Activated CD4-positive, alpha-beta T cell treated with anti-CD3 and anti-CD28 coated beads for 36 hours (primary cell): ENCODE data around the gene PRR33. TPM values are rescaled to one million over a fixed set of nuclear protein-coding genes. Genes with fewer than 3 reads are reported as not detected.
"Not testable (repeated sequence)": the region's sequence is repeated elsewhere in the genome, so short reads cannot be mapped to it uniquely, and the experiment has no call there.

Experiments
- ATAC-seq: fragments of 200-7000 bp; cut with Tn5 transposase; one replicate; pipeline ENCODE4 v1.10.0; 2021; ENCODE audit warnings: mild to moderate bottlenecking, moderate library complexity
- CTCF ChIA-PET: fragments of 350-600 bp; sonication (Branson Sonifier 250); formaldehyde crosslinking; loops from one replicate; lab custom pipeline; 2021; ENCODE audit warnings: antibody characterized with exemption; lab: Charles Lee
- POLR2A ChIA-PET: fragments of 350-600 bp; sonication (Branson Sonifier 250); formaldehyde crosslinking; loops from one replicate; lab custom pipeline; 2021; ENCODE audit warnings: antibody characterized with exemption, inconsistent platforms; lab: Charles Lee
- DNase-seq: peaks from one replicate; pipeline ENCODE4 v3.0.0-alpha.2; 2020
- H3K27ac Mint-ChIP-seq: one replicate; pipeline ENCODE4 v1.8.0; 2021; ENCODE audit warnings: mixed read lengths
- H3K27me3 Mint-ChIP-seq: one replicate; pipeline ENCODE4 v1.8.0; 2021; ENCODE audit warnings: mixed read lengths
- H3K36me3 Mint-ChIP-seq: one replicate; pipeline ENCODE4 v1.8.0; 2021; ENCODE audit warnings: low read depth, mixed read lengths
- H3K4me1 Mint-ChIP-seq: one replicate; pipeline ENCODE4 v1.8.0; 2021; ENCODE audit warnings: mixed read lengths
- H3K4me3 Mint-ChIP-seq: one replicate; pipeline ENCODE4 v1.8.0; 2021; ENCODE audit warnings: mild to moderate bottlenecking, moderate library complexity, mixed read lengths
- H3K9me3 Mint-ChIP-seq: one replicate; pipeline ENCODE4 v1.8.0; 2021; ENCODE audit warnings: low read depth, mixed read lengths
- intact Hi-C, 2 experiments: fragments of 100-400 bp; cut with DNase I in 1 of 2; cut with micrococcal nuclease in 1 of 2; formaldehyde crosslinking; loops; one replicate each; pipeline versions ENCODE4 v1.14.2 to v1.15.1; 2022 to 2024; cut with DNase I, micrococcal nuclease
- total RNA-seq, 2 experiments: library from RNA; stranded (reverse); gene quantifications; one replicate each; pipeline ENCODE4 v1.2.3, GENCODE V29; 2021

Gene PRR33
- total RNA-seq, 2 experiments from 2014 or later: 0.07 to 0.09 TPM

- Mint-ChIP-seq H3K27me3 (no peaks in the 10 kb centered on the region), H3K9me3 (no peaks in the 10 kb centered on the region), H3K27ac (no peak overlapping the region), H3K4me1 (peaks cover 19% of the 10 kb centered on the region), H3K4me3 (no peak overlapping the region), H3K36me3 (no peaks in the 10 kb centered on the region)
- POLR2A ChIA-PET: no interaction called here
- intact Hi-C loops: no loop called here
- ATAC-seq (no peak), DNase-seq (peak; percentile 8)
- CTCF ChIA-PET: interaction anchor here (1.4 to 1.8 kb wide), 2 partner anchors 11 to 273 kb away, joined by 4 to 5 read pairs; no protein-coding TSS in a partner anchor
Observed at GRCh38 chr11:1877211-1878136, 14.2 kb downstream of the PRR33 start.

GRCh38 chr11:1876361-1877063 is 15.2 kb downstream of the PRR33 start:
- ATAC-seq (no peak), DNase-seq (peak; percentile 49)
- Mint-ChIP-seq H3K27ac (no peak overlapping the region), H3K36me3 (no peaks in the 10 kb centered on the region), H3K27me3 (no peaks in the 10 kb centered on the region), H3K4me3 (no peak overlapping the region), H3K4me1 (peaks cover 26% of the 10 kb centered on the region), H3K9me3 (no peaks in the 10 kb centered on the region)
- intact Hi-C loops: no loop called here
- CTCF ChIA-PET: interaction anchor here (0.7 to 1.8 kb wide), 5 partner anchors 11 to 274 kb away, joined by 3 to 5 read pairs (median 3); no protein-coding TSS in a partner anchor
- POLR2A ChIA-PET: interaction anchor here (0.6 kb wide), 1 partner anchor 20 kb away, joined by 3 read pairs; no protein-coding TSS in a partner anchor

- ATAC-seq, H3K27me3 Mint-ChIP-seq, H3K27ac Mint-ChIP-seq, intact Hi-C loops, H3K36me3 Mint-ChIP-seq, H3K9me3 Mint-ChIP-seq, H3K4me3 Mint-ChIP-seq: not testable (repeated sequence)
- H3K4me1 Mint-ChIP-seq: peaks cover 30% of the 10 kb centered on the region
- POLR2A ChIA-PET: interaction anchor here (0.6 kb wide), 1 partner anchor 20 kb away, joined by 3 read pairs; no protein-coding TSS in a partner anchor
- peak; percentile 6 for DNase-seq
- CTCF ChIA-PET: interaction anchor here (0.6 to 1.8 kb wide), 5 partner anchors 10 to 274 kb away, joined by 3 to 5 read pairs (median 3); no protein-coding TSS in a partner anchor
Observed at GRCh38 chr11:1875851-1876301, 15.8 kb downstream of the PRR33 start.

- no peak overlapping the region for H3K4me3 Mint-ChIP-seq
- ATAC-seq (no peak), DNase-seq (peak; percentile 4)
- H3K4me1 Mint-ChIP-seq: peaks cover 34% of the 10 kb centered on the region
- peaks cover 2% of the 10 kb centered on the region for H3K36me3 Mint-ChIP-seq
- intact Hi-C loops: no loop called here
- no peaks in the 10 kb centered on the region for H3K27me3 Mint-ChIP-seq
- no peaks in the 10 kb centered on the region for H3K9me3 Mint-ChIP-seq
- ChIA-PET POLR2A (no interaction called here), CTCF (interaction anchor here (0.6 to 1.8 kb wide), 3 partner anchors 10 to 114 kb away, joined by 3 to 5 read pairs (median 3); no protein-coding TSS in a partner anchor)
- no peak overlapping the region for H3K27ac Mint-ChIP-seq
Observed at GRCh38 chr11:1875093-1875850, 16.4 kb downstream of the PRR33 start.

GRCh38 chr11:1874441-1875092 is 17.1 kb downstream of the PRR33 start:
- peaks cover 40% of the 10 kb centered on the region for H3K4me1 Mint-ChIP-seq
- DNase-seq, H3K36me3 Mint-ChIP-seq, H3K9me3 Mint-ChIP-seq, CTCF ChIA-PET, POLR2A ChIA-PET, H3K27me3 Mint-ChIP-seq, ATAC-seq, H3K27ac Mint-ChIP-seq, intact Hi-C loops, H3K4me3 Mint-ChIP-seq: not testable (repeated sequence)

- H3K4me1 Mint-ChIP-seq: peaks cover 48% of the 10 kb centered on the region
- H3K36me3 Mint-ChIP-seq, H3K27me3 Mint-ChIP-seq, ATAC-seq, H3K27ac Mint-ChIP-seq, H3K4me3 Mint-ChIP-seq, POLR2A ChIA-PET, intact Hi-C loops, DNase-seq, H3K9me3 Mint-ChIP-seq, CTCF ChIA-PET: not testable (repeated sequence)
Observed at GRCh38 chr11:1873813-1874150, 17.9 kb downstream of the PRR33 start.

GRCh38 chr11:1873048-1873812 is 18.5 kb downstream of the PRR33 start:
- POLR2A ChIA-PET: no interaction called here
- H3K9me3 Mint-ChIP-seq: no peaks in the 10 kb centered on the region
- ATAC-seq (no peak), DNase-seq (no peak)
- peaks cover 49% of the 10 kb centered on the region for H3K4me1 Mint-ChIP-seq
- H3K27ac Mint-ChIP-seq: no peak overlapping the region
- intact Hi-C loops: no loop called here
- H3K27me3 Mint-ChIP-seq: no peaks in the 10 kb centered on the region
- H3K4me3 Mint-ChIP-seq: no peak overlapping the region
- peaks cover 2% of the 10 kb centered on the region for H3K36me3 Mint-ChIP-seq
- CTCF ChIA-PET: no interaction called here

- H3K4me3 Mint-ChIP-seq: no peak overlapping the region
- POLR2A ChIA-PET: no interaction called here
- H3K27ac Mint-ChIP-seq: no peak overlapping the region
- H3K9me3 Mint-ChIP-seq: no peaks in the 10 kb centered on the region
- CTCF ChIA-PET: no interaction called here
- peaks cover 2% of the 10 kb centered on the region for H3K36me3 Mint-ChIP-seq
- ATAC-seq: no peak
- peaks cover 49% of the 10 kb centered on the region for H3K4me1 Mint-ChIP-seq
- H3K27me3 Mint-ChIP-seq: no peaks in the 10 kb centered on the region
- DNase-seq: no peak
- intact Hi-C loops: no loop called here
Observed at GRCh38 chr11:1872267-1872985, 19.3 kb downstream of the PRR33 start.

GRCh38 chr11:1871531-1871930 is 20.2 kb downstream of the PRR33 start:
- ChIA-PET CTCF (no interaction called here), POLR2A (interaction anchor here (1.4 kb wide), 1 partner anchor 11 kb away, joined by 4 read pairs; no protein-coding TSS in a partner anchor)
- Mint-ChIP-seq H3K4me3 (no peak overlapping the region), H3K27me3 (no peaks in the 10 kb centered on the region), H3K27ac (no peak overlapping the region), H3K4me1 (peaks cover 50% of the 10 kb centered on the region), H3K36me3 (peaks cover 2% of the 10 kb centered on the region), H3K9me3 (no peaks in the 10 kb centered on the region)
- intact Hi-C loops: no loop called here
- DNase-seq: no peak
- no peak for ATAC-seq
